CD14-positive monocyte (primary cell): ENCODE results near the gene FHIT. TPM values are rescaled to one million over a fixed set of nuclear protein-coding genes. Genes with fewer than 3 reads are reported as not detected.

Source experiments
- DNase-seq, 3 donors: peaks; one replicate each; pipeline ENCODE4 v3.0.0-alpha.2; 2011 to 2022
- H2AFZ ChIP-seq: 2 replicates; pipeline ENCODE4 v1.6.0; 2012; ENCODE audit warnings: mild to moderate bottlenecking, low read depth, low read length, inconsistent platforms; ENCODE audit not compliant: insufficient read depth, poor library complexity, severe bottlenecking
- H3K27ac ChIP-seq, 2 donors: 1 replicate in 1 of 2; 2 replicates in 1 of 2; pipeline ENCODE4 v1.5.1; 2012 to 2013; ENCODE audit warnings: low read length in 2 of 2, control low read depth in 1 of 2, inconsistent platforms in 1 of 2, low read depth in 1 of 2, mild to moderate bottlenecking in 1 of 2
- H3K27me3 ChIP-seq, 2 donors: one replicate each; pipeline versions ENCODE4 v1.6.0 to v1.6.1; 2011 to 2013; ENCODE audit warnings: low read length in 2 of 2; ENCODE audit not compliant: control insufficient read depth in 2 of 2, insufficient read depth in 2 of 2
- H3K36me3 ChIP-seq, 2 donors: replicated peaks in 1 of 2; 1 replicate in 1 of 2; 2 replicates in 1 of 2; pipeline versions ENCODE4 v1.5.1 to v1.6.1; 2012 to 2013; ENCODE audit warnings: low read length in 2 of 2, control low read depth in 1 of 2, inconsistent platforms in 1 of 2, mild to moderate bottlenecking in 1 of 2; ENCODE audit not compliant: insufficient read depth in 2 of 2, control insufficient read depth in 1 of 2
- H3K4me1 ChIP-seq, 2 donors: 1 replicate in 1 of 2; 2 replicates in 1 of 2; pipeline versions ENCODE4 v1.5.1 to v1.6.1; 2012 to 2013; ENCODE audit warnings: low read length in 2 of 2, control low read depth in 1 of 2, inconsistent platforms in 1 of 2, mild to moderate bottlenecking in 1 of 2, moderate library complexity in 1 of 2; ENCODE audit not compliant: insufficient read depth in 2 of 2, control insufficient read depth in 1 of 2
- H3K4me2 ChIP-seq: replicated peaks from 2 replicates; pipeline ENCODE3; 2012; ENCODE audit warnings: low read length, moderate library complexity, mild to moderate bottlenecking; ENCODE audit not compliant: poor library complexity, severe bottlenecking; ENCODE audit errors: extremely low read depth
- H3K4me3 ChIP-seq, 3 experiments: fragments of 200-600 bp in 1 of 3; sonication (generic) in 1 of 3; replicated peaks in 1 of 3; 1 replicate in 2 of 3; 2 replicates in 1 of 3; pipeline ENCODE4 v1.5.1; 2011 to 2013; ENCODE audit warnings: low read length in 3 of 3, mild to moderate bottlenecking in 3 of 3, control low read depth in 2 of 3, low read depth in 2 of 3, inconsistent platforms in 1 of 3, moderate library complexity in 1 of 3
- H3K79me2 ChIP-seq: 2 replicates; pipeline ENCODE4 v1.6.0; 2012; ENCODE audit warnings: mild to moderate bottlenecking, control low read depth, inconsistent platforms, low read length, moderate library complexity; ENCODE audit not compliant: insufficient read depth
- H3K9ac ChIP-seq: 2 replicates; pipeline ENCODE4 v1.6.0; 2017; ENCODE audit warnings: low read length, mild to moderate bottlenecking; ENCODE audit not compliant: insufficient read depth, poor library complexity, severe bottlenecking
- H3K9me3 ChIP-seq, 2 donors: replicated peaks in 1 of 2; 1 replicate in 1 of 2; 2 replicates in 1 of 2; pipeline versions ENCODE4 v1.5.1 to v1.6.1; 2012 to 2013; ENCODE audit warnings: low read length in 2 of 2, control low read depth in 1 of 2; ENCODE audit not compliant: control insufficient read depth in 1 of 2, insufficient read depth in 1 of 2
- H4K20me1 ChIP-seq: 2 replicates; pipeline ENCODE4 v1.6.0; 2012; ENCODE audit warnings: mild to moderate bottlenecking, low read length, control low read depth, moderate library complexity; ENCODE audit not compliant: insufficient read depth
- H3K27ac Mint-ChIP-seq, 7 donors: one replicate each; pipeline ENCODE4 v1.8.0; 2020; ENCODE audit warnings: mild to moderate bottlenecking in 7 of 7, mixed read lengths in 7 of 7, moderate library complexity in 6 of 7, inconsistent platforms in 2 of 7
- H3K27me3 Mint-ChIP-seq, 3 donors: one replicate each; pipeline ENCODE4 v1.8.0; 2021 to 2022; ENCODE audit warnings: low read depth in 3 of 3, mild to moderate bottlenecking in 3 of 3, mixed read lengths in 3 of 3, moderate library complexity in 3 of 3, inconsistent platforms in 1 of 3
- H3K36me3 Mint-ChIP-seq, 2 donors: one replicate each; pipeline ENCODE4 v1.8.0; 2020; ENCODE audit warnings: mixed read lengths in 2 of 2, inconsistent platforms in 1 of 2, mild to moderate bottlenecking in 1 of 2
- H3K4me1 Mint-ChIP-seq: one replicate; pipeline ENCODE4 v1.8.0; 2020; ENCODE audit warnings: mild to moderate bottlenecking, mixed read lengths
- H3K4me3 Mint-ChIP-seq, 2 donors: one replicate each; pipeline ENCODE4 v1.8.0; 2020; ENCODE audit warnings: mild to moderate bottlenecking in 2 of 2, mixed read lengths in 2 of 2, moderate library complexity in 1 of 2
- H3K9me3 Mint-ChIP-seq, 7 donors: one replicate each; pipeline ENCODE4 v1.8.0; 2020 to 2022; ENCODE audit warnings: mixed read lengths in 7 of 7, mild to moderate bottlenecking in 6 of 7, moderate library complexity in 6 of 7, inconsistent platforms in 2 of 7
- WGBS: methylation state at CpG from one replicate; pipeline ENCODE4 v1.1.5; 2013; ENCODE audit warnings: missing lambda C conversion rate; ENCODE audit not compliant: insufficient coverage; 5-methylcytosine and 5-hydroxymethylcytosine counted together
- intact Hi-C, 2 donors: fragments of 100-400 bp; cut with micrococcal nuclease; formaldehyde crosslinking; loops; one replicate each; pipeline versions ENCODE4 v1.15.0 to v1.15.1; 2023
- polyA plus RNA-seq, 3 donors: library from polyadenylated mRNA; depleted of rRNA in 1 of 3; unstranded in 2 of 3; stranded (reverse) in 1 of 3; fragments of 300-500 nt in 2 of 3; fragments of >200 nt in 1 of 3; fragmentation: Illumina TruSeq in 2 of 3; gene quantifications; 1 replicate in 2 of 3; 2 replicates in 1 of 3; pipeline ENCODE4 v1.2.3, GENCODE V29; 2012 to 2021
- TF ChIP-seq, protein P1 (sequence below): fragments of 200-600 bp; IDR thresholded peaks from one replicate; pipeline ENCODE4 v1.8.0; 2022; ENCODE audit warnings: antibody characterized with exemption, mild to moderate bottlenecking

The FHIT gene
- polyA plus RNA-seq, 3 donors: 1.7 to 3.4 (median 3.2) TPM

DNA sequence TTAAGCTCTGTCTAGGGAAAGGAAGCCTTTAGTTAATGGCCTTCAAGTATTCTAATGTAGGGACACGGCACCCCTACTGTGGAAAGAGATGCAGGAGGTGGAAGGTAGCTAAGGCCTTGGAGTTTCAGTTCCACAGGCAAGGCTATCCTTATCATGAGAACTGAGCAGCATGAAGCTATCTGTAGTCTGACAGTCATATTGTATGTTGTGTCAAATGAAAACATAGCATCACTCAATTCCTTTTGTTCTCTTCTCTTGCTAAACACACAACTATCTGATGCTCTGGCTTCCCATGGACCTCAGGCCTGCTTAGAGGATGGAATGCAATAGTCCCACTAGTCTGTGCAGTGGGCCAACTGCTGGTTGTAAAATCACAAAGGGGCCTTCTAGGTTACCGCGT is 380.9 kb downstream of the FHIT start:
- no peak overlapping the region for H3K4me3 Mint-ChIP-seq
- H3K4me2 ChIP-seq: no peak overlapping the region
- H3K9ac ChIP-seq: no peak overlapping the region
- no peak overlapping the region for H3K27ac ChIP-seq
- WGBS: no CpG with 5 or more reads among the region's 3 CpGs
- TF ChIP-seq, protein P1, sequence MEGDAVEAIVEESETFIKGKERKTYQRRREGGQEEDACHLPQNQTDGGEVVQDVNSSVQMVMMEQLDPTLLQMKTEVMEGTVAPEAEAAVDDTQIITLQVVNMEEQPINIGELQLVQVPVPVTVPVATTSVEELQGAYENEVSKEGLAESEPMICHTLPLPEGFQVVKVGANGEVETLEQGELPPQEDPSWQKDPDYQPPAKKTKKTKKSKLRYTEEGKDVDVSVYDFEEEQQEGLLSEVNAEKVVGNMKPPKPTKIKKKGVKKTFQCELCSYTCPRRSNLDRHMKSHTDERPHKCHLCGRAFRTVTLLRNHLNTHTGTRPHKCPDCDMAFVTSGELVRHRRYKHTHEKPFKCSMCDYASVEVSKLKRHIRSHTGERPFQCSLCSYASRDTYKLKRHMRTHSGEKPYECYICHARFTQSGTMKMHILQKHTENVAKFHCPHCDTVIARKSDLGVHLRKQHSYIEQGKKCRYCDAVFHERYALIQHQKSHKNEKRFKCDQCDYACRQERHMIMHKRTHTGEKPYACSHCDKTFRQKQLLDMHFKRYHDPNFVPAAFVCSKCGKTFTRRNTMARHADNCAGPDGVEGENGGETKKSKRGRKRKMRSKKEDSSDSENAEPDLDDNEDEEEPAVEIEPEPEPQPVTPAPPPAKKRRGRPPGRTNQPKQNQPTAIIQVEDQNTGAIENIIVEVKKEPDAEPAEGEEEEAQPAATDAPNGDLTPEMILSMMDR: no peak
- H3K4me1 ChIP-seq: no peaks in the 10 kb centered on the region
- no peaks in the 10 kb centered on the region for H3K79me2 ChIP-seq
- H2AFZ ChIP-seq: no peak overlapping the region
- H3K4me1 Mint-ChIP-seq: no peaks in the 10 kb centered on the region
- intact Hi-C loops: no loop called here
- no peaks in the 10 kb centered on the region for H4K20me1 ChIP-seq
- peaks cover 0 to 12% (median 5%) of the 10 kb centered on the region in 7 donors for H3K9me3 Mint-ChIP-seq
- no peak for DNase-seq
- peaks cover 0 to 1% (median 0%) of the 10 kb centered on the region in 3 donors for H3K27me3 Mint-ChIP-seq
- peaks cover 3 to 4% of the 10 kb centered on the region in 2 donors for H3K9me3 ChIP-seq
- H3K27me3 ChIP-seq: no peaks in the 10 kb centered on the region
- H3K4me3 ChIP-seq: no peak overlapping the region
- H3K36me3 Mint-ChIP-seq: no peaks in the 10 kb centered on the region
- H3K27ac Mint-ChIP-seq: no peak overlapping the region
- H3K36me3 ChIP-seq: no peaks in the 10 kb centered on the region

DNA sequence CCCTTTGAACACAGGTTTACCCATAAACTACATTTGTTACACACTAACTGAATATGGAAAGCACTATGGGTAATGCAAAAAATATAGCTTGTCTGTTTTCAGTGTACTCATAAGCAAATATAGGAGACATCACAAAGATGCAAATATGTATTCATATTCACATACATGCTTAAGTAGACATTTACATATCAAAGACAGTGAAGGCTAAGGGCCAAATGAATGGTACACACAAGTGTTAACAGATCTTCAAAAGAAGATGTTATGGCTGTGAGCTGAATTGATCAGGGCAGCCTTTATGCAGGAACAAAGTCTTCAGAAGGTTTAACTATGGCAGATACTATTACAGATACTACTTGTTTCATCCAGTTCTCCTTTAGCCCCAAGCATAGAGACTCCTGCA is 384.1 kb downstream of the FHIT start:
- Histone ChIP-seq H3K4me3 (no peak overlapping the region), H3K27ac (no peak overlapping the region), H4K20me1 (no peaks in the 10 kb centered on the region), H3K9ac (no peak overlapping the region), H3K27me3 (no peaks in the 10 kb centered on the region), H3K4me2 (no peak overlapping the region), H3K4me1 (no peaks in the 10 kb centered on the region), H3K36me3 (no peaks in the 10 kb centered on the region), H3K79me2 (no peaks in the 10 kb centered on the region), H3K9me3 (peaks cover 4 to 5% of the 10 kb centered on the region in 2 donors), H2AFZ (no peak overlapping the region)
- H3K9me3 Mint-ChIP-seq: peaks cover 3 to 16% (median 9%) of the 10 kb centered on the region in 7 donors
- intact Hi-C loops: no loop called here
- DNase-seq: no peak
- TF ChIP-seq, protein P1: no peak
- no peaks in the 10 kb centered on the region for H3K4me1 Mint-ChIP-seq
- no peak overlapping the region for H3K27ac Mint-ChIP-seq
- peaks cover 0 to 1% (median 0%) of the 10 kb centered on the region in 3 donors for H3K27me3 Mint-ChIP-seq
- H3K36me3 Mint-ChIP-seq: no peaks in the 10 kb centered on the region
- H3K4me3 Mint-ChIP-seq: no peak overlapping the region
